Hepatocyte (in vitro differentiated cells): Measurements from ENCODE around the gene VWA5B1. TPM values are rescaled to one million over a fixed set of nuclear protein-coding genes. Genes with fewer than 3 reads are reported as not detected.
A peak's percentile ranks its signal among the peaks of the same experiment; 100 is the strongest.
"Not testable (repeated sequence)": the region's sequence is repeated elsewhere in the genome, so short reads cannot be mapped to it uniquely, and the experiment has no call there.

Experiments
- DNase-seq: peaks from one replicate; pipeline ENCODE4 v3.0.0-alpha.2; 2016; ENCODE audit warnings: low spot score
- H2AFZ ChIP-seq: fragments of 200-600 bp; sonication (generic); 2 replicates; pipeline ENCODE4 v1.6.0; 2016; ENCODE audit warnings: antibody characterized with exemption, mild to moderate bottlenecking
- H3K27ac ChIP-seq: fragments of 200-600 bp; sonication (generic); 2 replicates; pipeline ENCODE4 v1.5.1; 2016; ENCODE audit warnings: mild to moderate bottlenecking
- H3K27me3 ChIP-seq: fragments of 200-600 bp; sonication (generic); 2 replicates; pipeline ENCODE4 v1.6.1; 2016
- H3K36me3 ChIP-seq: fragments of 200-600 bp; sonication (generic); replicated peaks from 2 replicates; pipeline ENCODE4 v1.5.1; 2016; ENCODE audit warnings: low read depth; ENCODE audit not compliant: insufficient read depth
- H3K4me1 ChIP-seq: fragments of 200-600 bp; sonication (generic); 2 replicates; pipeline ENCODE4 v1.5.1; 2016; ENCODE audit warnings: mild to moderate bottlenecking, moderate library complexity; ENCODE audit not compliant: insufficient read depth
- H3K4me2 ChIP-seq: fragments of 200-600 bp; sonication (generic); 2 replicates; pipeline ENCODE4 v1.6.0; 2016
- H3K4me3 ChIP-seq: fragments of 200-600 bp; sonication (generic); 2 replicates; pipeline ENCODE4 v1.5.1; 2016; ENCODE audit warnings: mild to moderate bottlenecking
- H3K79me2 ChIP-seq: fragments of 200-600 bp; sonication (generic); 2 replicates; pipeline ENCODE4 v1.6.0; 2017; ENCODE audit warnings: mild to moderate bottlenecking
- H3K9me2 ChIP-seq: fragments of 200-600 bp; sonication (generic); replicated peaks from 2 replicates; pipeline ENCODE4 v1.6.0; 2017; ENCODE audit warnings: mild to moderate bottlenecking; ENCODE audit not compliant: insufficient read depth
- H3K9me3 ChIP-seq: fragments of 200-600 bp; sonication (generic); 2 replicates; pipeline ENCODE4 v1.5.1; 2016; ENCODE audit warnings: low read depth, mild to moderate bottlenecking
- H4K20me1 ChIP-seq: fragments of 200-600 bp; sonication (generic); 2 replicates; pipeline ENCODE4 v1.6.0; 2016; ENCODE audit warnings: mild to moderate bottlenecking; ENCODE audit not compliant: insufficient read depth, poor library complexity, severe bottlenecking
- CTCF ChIP-seq: fragments of 200-600 bp; sonication (generic); IDR thresholded peaks from 2 replicates; pipeline ENCODE4 v1.5.1; 2016; ENCODE audit warnings: antibody characterized with exemption, mild to moderate bottlenecking; ENCODE audit not compliant: poor library complexity
- EZH2 ChIP-seq: fragments of 200-600 bp; sonication (generic); IDR thresholded peaks from 2 replicates; pipeline ENCODE4 v1.6.1; 2016; ENCODE audit warnings: antibody characterized with exemption, mild to moderate bottlenecking, borderline replicate concordance
- EZH2phosphoT487 ChIP-seq: fragments of 200-600 bp; sonication (generic); IDR thresholded peaks from one replicate; pipeline ENCODE4 v1.6.1; 2018; ENCODE audit warnings: antibody characterized with exemption, mild to moderate bottlenecking, low read depth, moderate library complexity; ENCODE audit not compliant: unreplicated experiment, severe bottlenecking
- WGBS: methylation state at CpG from one replicate; pipeline ENCODE4 v1.1.6; 2016; ENCODE audit warnings: low lambda C conversion rate; ENCODE audit errors: missing lambda C conversion rate; 5-methylcytosine and 5-hydroxymethylcytosine counted together
- polyA plus RNA-seq: library from polyadenylated mRNA; unstranded; fragments of >200 nt; fragmentation: Nextera tagmentation; extraction: Ambion mirVana; gene quantifications from 2 replicates; pipeline ENCODE4 v1.2.1, GENCODE V29; 2016
- total RNA-seq: library from RNA; depleted of rRNA; stranded (reverse); fragments of >200 nt; gene quantifications from 2 replicates; pipeline ENCODE4 v1.2.3, GENCODE V29; 2014

Gene VWA5B1
- total and polyA plus RNA-seq, 2 experiments from 2014 or later, result 0.33 to 0.35 TPM

- WGBS, result 64% methylated on average over 4 of the region's 4 CpGs
- H3K27ac ChIP-seq, result peak overlapping the region; percentile 52
Observed at GRCh38 chr1:20265250-20265649, 25.4 kb upstream of the VWA5B1 start.

GRCh38 chr1:20266141-20266540 lies 24.5 kb upstream of the VWA5B1 start:
- no peaks in the 10 kb centered on the region for H3K9me2 ChIP-seq
- no peak overlapping the region for H3K4me3 ChIP-seq
- WGBS, result 78% methylated on average over 8 of the region's 8 CpGs
- no peak for TF ChIP-seq CTCF
- no peak for TF ChIP-seq EZH2
- no peak for TF ChIP-seq EZH2phosphoT487
- no peak overlapping the region for H3K4me2 ChIP-seq
- DNase-seq, result no peak
- H3K9me3 ChIP-seq, result no peaks in the 10 kb centered on the region
- H2AFZ ChIP-seq, result no peak overlapping the region
- H3K79me2 ChIP-seq, result no peaks in the 10 kb centered on the region
- H4K20me1 ChIP-seq, result no peaks in the 10 kb centered on the region
- no peaks in the 10 kb centered on the region for H3K36me3 ChIP-seq
- H3K4me1 ChIP-seq, result peaks cover 7% of the 10 kb centered on the region
- no peak overlapping the region for H3K27ac ChIP-seq
- H3K27me3 ChIP-seq, result no peaks in the 10 kb centered on the region

More at GRCh38 chr1:20265250-20265649, 25.4 kb upstream of the VWA5B1 start:
- Histone ChIP-seq H3K9me3 (no peaks in the 10 kb centered on the region), H3K4me3 (no peak overlapping the region), H3K4me2 (no peak overlapping the region), H3K4me1 (peaks cover 7% of the 10 kb centered on the region), H3K79me2 (no peaks in the 10 kb centered on the region), H3K9me2 (no peaks in the 10 kb centered on the region), H3K36me3 (no peaks in the 10 kb centered on the region), H4K20me1 (no peaks in the 10 kb centered on the region), H2AFZ (peak overlapping the region; percentile 9), H3K27me3 (no peaks in the 10 kb centered on the region)
- DNase-seq, result peak; percentile 41
- no peak for TF ChIP-seq EZH2

- Histone ChIP-seq H3K27ac (no peak overlapping the region), H2AFZ (no peak overlapping the region), H3K4me3 (no peak overlapping the region), H3K4me1 (peaks cover 7% of the 10 kb centered on the region), H4K20me1 (no peaks in the 10 kb centered on the region), H3K36me3 (no peaks in the 10 kb centered on the region), H3K79me2 (no peaks in the 10 kb centered on the region), H3K4me2 (no peak overlapping the region), H3K9me2 (no peaks in the 10 kb centered on the region), H3K9me3 (no peaks in the 10 kb centered on the region), H3K27me3 (no peaks in the 10 kb centered on the region)
- WGBS, result 78% methylated on average over 6 of the region's 6 CpGs
- DNase-seq, result no peak
- TF ChIP-seq EZH2 (no peak), EZH2phosphoT487 (no peak), CTCF (no peak)
Observed at GRCh38 chr1:20266642-20267041, 24.0 kb upstream of the VWA5B1 start.

GRCh38 chr1:20271498-20272400 lies 18.9 kb upstream of the VWA5B1 start:
- Histone ChIP-seq H3K9me3 (no peaks in the 10 kb centered on the region), H3K79me2 (no peaks in the 10 kb centered on the region), H3K36me3 (no peaks in the 10 kb centered on the region), H3K4me1 (no peaks in the 10 kb centered on the region), H3K27ac (no peak overlapping the region), H2AFZ (no peak overlapping the region), H3K9me2 (no peaks in the 10 kb centered on the region), H4K20me1 (no peaks in the 10 kb centered on the region), H3K27me3 (no peaks in the 10 kb centered on the region), H3K4me2 (no peak overlapping the region), H3K4me3 (no peak overlapping the region)
- no peak for DNase-seq
- WGBS, result 66% methylated on average over 11 of the region's 11 CpGs
- no peak for TF ChIP-seq EZH2
- TF ChIP-seq CTCF, result peak; percentile 14

- not testable (repeated sequence) for H3K4me3 ChIP-seq, H3K4me1 ChIP-seq, H3K79me2 ChIP-seq, DNase-seq, H3K27ac ChIP-seq, H2AFZ ChIP-seq, H4K20me1 ChIP-seq, H3K9me2 ChIP-seq, H3K9me3 ChIP-seq, H3K4me2 ChIP-seq, H3K36me3 ChIP-seq, H3K27me3 ChIP-seq
Observed at GRCh38 chr1:20273716-20274115, 17.0 kb upstream of the VWA5B1 start.
